ENCODE data around the gene TUBB6.

TUBB6 gene

DNA sequence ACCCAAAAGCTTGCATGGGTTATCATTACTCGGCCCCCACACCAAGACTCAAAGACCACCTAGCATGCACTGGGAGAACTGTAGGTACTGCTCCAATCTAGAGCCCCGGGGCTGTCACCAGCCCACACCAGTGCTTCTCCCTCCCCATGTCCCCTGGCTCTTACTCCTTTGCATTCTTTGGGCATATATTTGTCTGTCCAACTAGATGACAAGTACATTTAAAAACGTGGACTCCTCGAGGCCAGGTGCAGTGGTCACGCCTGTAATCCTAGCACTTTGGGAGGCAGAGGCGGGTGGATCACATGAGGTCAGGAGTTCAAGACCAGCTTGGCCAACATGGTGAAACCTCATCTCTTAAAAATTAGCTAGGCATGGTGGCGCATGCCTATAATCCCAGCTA, 61.2 kb downstream of the TUBB6 start:
- Histone ChIP-seq H3K27ac (ENCODE audit: low read length) (no peak overlapping the region), H3K36me3 (ENCODE audit: control insufficient read depth in 2 of 2, insufficient read depth in 2 of 2, low read length in 2 of 2) (peaks cover 29 to 38% of the 10 kb centered on the region in 2 donors), H3K4me3 (ENCODE audit: low read length in 2 of 2) (no peak overlapping the region), H3K9me3 (ENCODE audit: control insufficient read depth in 2 of 2, low read length in 2 of 2) (no peaks in the 10 kb centered on the region), H3K4me1 (ENCODE audit: control insufficient read depth, insufficient read depth, low read length) (peaks cover 14% of the 10 kb centered on the region), H3K27me3 (ENCODE audit: control insufficient read depth in 1 of 2, insufficient read depth in 2 of 2, low read length in 2 of 2) (no peaks in the 10 kb centered on the region), H3K9ac (ENCODE audit: low read length in 2 of 2) (no peak overlapping the region)

DNA sequence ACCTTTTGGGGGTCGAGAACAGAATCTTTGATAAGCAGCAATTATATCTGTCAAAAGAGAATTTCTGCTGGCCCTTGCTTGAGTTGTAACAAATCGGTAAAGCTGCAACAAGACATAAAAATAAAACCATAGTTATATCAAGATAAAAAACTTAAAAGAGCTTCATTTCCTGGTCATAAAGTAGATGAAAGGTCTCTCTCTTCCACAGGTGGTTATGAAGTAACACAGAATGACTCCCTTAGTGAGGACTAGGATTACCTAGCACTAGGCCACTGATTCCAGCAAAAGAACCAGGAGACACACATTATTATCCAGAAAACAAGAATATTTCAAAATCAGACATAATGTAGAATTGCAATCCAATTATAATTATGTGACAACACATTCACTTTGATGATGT, 63.5 kb downstream of the TUBB6 start:
- Histone ChIP-seq H3K4me3 (ENCODE audit: low read length in 2 of 2) (no peak overlapping the region), H3K9ac (ENCODE audit: low read length in 2 of 2) (no peak overlapping the region)

DNA sequence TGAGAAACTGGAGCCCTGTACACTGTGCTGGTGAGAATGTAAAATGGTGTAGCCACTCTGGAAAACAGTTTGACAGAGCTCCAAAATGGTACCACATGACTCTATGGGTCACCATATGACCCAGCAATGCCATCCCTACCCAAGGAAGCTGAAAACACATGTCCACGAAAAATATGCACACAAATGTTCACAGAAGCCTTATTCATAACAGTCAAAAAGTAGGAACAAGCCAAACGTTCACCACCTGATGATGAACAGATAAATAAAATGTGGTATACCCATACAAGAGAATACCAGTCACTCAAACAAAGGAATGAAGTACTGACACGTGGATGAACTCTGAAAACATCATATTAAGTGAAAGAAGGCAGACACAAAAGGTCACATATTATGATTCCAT, 64.4 kb downstream of the TUBB6 start:
- no peak overlapping the region for H3K4me3 ChIP-seq (ENCODE audit: low read length in 2 of 2)
- H3K9ac ChIP-seq (ENCODE audit: low read length in 2 of 2): no peak overlapping the region
- no peaks in the 10 kb centered on the region for H3K9me3 ChIP-seq (ENCODE audit: control insufficient read depth in 2 of 2, low read length in 2 of 2)
- no peaks in the 10 kb centered on the region for H3K27me3 ChIP-seq (ENCODE audit: control insufficient read depth in 1 of 2, insufficient read depth in 2 of 2, low read length in 2 of 2)
- peaks cover 5 to 13% of the 10 kb centered on the region in 2 donors for H3K36me3 ChIP-seq (ENCODE audit: control insufficient read depth in 2 of 2, insufficient read depth in 2 of 2, low read length in 2 of 2)
- H3K4me1 ChIP-seq (ENCODE audit: control insufficient read depth, insufficient read depth, low read length): peaks cover 36% of the 10 kb centered on the region
- no peak overlapping the region for H3K27ac ChIP-seq (ENCODE audit: low read length)

More for the DNA sequence above, 63.5 kb downstream of the TUBB6 start:
- Histone ChIP-seq H3K27ac (ENCODE audit: low read length) (no peak overlapping the region), H3K9me3 (ENCODE audit: control insufficient read depth in 2 of 2, low read length in 2 of 2) (no peaks in the 10 kb centered on the region), H3K36me3 (ENCODE audit: control insufficient read depth in 2 of 2, insufficient read depth in 2 of 2, low read length in 2 of 2) (peaks cover 13 to 21% of the 10 kb centered on the region in 2 donors), H3K4me1 (ENCODE audit: control insufficient read depth, insufficient read depth, low read length) (peaks cover 32% of the 10 kb centered on the region), H3K27me3 (ENCODE audit: control insufficient read depth in 1 of 2, insufficient read depth in 2 of 2, low read length in 2 of 2) (no peaks in the 10 kb centered on the region)

DNA sequence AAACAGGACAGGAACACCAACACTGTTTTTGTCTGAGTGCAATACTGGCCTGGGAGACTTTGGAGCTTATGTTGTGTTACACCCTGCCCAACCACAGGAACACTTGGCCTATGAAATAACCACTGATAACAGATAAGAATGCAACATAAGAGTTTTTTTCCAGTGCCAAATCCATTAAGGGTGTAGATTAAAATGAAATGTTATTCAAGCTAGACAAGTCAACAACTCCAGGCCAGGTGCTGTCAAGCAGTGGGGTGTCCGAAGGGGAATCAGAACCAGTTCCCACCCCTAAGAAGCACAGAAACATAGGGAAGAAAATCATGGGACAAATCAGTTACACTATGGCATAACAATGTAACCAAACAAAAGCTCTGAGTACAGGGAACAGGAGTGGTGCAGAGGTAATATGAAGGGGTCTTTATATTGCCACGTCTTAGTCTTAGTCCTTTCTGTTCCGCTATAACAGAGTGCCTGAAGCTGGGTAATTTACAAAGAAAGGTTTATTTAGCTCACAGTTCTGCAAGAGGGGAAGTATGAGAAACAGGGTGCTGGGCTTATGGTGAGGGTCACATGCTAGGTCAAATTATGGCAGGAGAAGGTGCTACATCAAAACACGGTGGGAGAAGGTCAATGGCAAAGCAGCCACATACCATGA, 65.2 kb downstream of the TUBB6 start:
- H3K27ac ChIP-seq (ENCODE audit: low read length): no peak overlapping the region
- H3K4me3 ChIP-seq (ENCODE audit: low read length in 2 of 2): no peak overlapping the region
- H3K4me1 ChIP-seq (ENCODE audit: control insufficient read depth, insufficient read depth, low read length): peaks cover 38% of the 10 kb centered on the region
- H3K9me3 ChIP-seq (ENCODE audit: control insufficient read depth in 2 of 2, low read length in 2 of 2): no peaks in the 10 kb centered on the region
- H3K27me3 ChIP-seq (ENCODE audit: control insufficient read depth in 1 of 2, insufficient read depth in 2 of 2, low read length in 2 of 2): no peaks in the 10 kb centered on the region
- H3K36me3 ChIP-seq (ENCODE audit: control insufficient read depth in 2 of 2, insufficient read depth in 2 of 2, low read length in 2 of 2): peaks cover 4 to 10% of the 10 kb centered on the region in 2 donors
- no peak overlapping the region for H3K9ac ChIP-seq (ENCODE audit: low read length in 2 of 2)

DNA sequence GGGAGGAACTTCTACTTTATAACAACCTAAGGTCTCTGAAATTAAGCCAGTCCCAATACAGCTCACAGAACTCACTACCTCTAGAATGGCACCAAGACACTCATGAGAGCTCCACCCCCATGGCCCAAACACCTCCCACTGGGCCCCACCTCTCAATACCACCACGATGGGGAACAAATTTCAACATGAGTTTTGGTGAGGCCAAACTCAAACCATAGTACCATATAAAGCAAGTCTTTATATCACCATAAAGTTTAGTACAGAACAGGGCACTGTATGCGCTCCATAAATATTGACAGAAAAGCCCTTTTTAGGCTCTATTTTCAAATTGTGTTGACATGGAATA, 65.7 kb downstream of the TUBB6 start:
- peaks cover 3 to 6% of the 10 kb centered on the region in 2 donors for H3K36me3 ChIP-seq (ENCODE audit: control insufficient read depth in 2 of 2, insufficient read depth in 2 of 2, low read length in 2 of 2)

DNA sequence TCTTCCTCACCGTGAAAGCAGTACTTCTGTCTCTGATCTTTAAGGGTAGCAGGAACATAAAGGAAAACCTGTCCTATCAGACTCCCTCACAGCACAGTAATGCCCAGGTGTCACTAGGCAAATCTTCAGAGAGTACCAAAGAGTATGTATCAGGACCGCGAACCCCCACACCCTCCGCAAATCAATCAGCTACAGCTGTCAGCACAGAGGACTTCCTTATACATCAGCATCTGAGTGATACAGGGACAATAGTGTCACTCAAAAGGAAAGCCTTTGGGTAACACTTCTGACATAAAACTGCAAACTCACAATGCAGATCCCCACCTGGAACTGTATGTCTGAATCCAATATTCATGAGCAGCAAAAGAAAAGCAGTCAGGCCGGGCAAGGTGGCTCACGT, 66.4 kb downstream of the TUBB6 start:
- Histone ChIP-seq H3K27me3 (ENCODE audit: control insufficient read depth in 1 of 2, insufficient read depth in 2 of 2, low read length in 2 of 2) (no peaks in the 10 kb centered on the region), H3K27ac (ENCODE audit: low read length) (no peak overlapping the region), H3K4me1 (ENCODE audit: control insufficient read depth, insufficient read depth, low read length) (peaks cover 38% of the 10 kb centered on the region), H3K9me3 (ENCODE audit: control insufficient read depth in 2 of 2, low read length in 2 of 2) (no peaks in the 10 kb centered on the region), H3K36me3 (ENCODE audit: control insufficient read depth in 2 of 2, insufficient read depth in 2 of 2, low read length in 2 of 2) (peaks cover 0 to under 1% of the 10 kb centered on the region in 2 donors), H3K9ac (ENCODE audit: low read length in 2 of 2) (no peak overlapping the region), H3K4me3 (ENCODE audit: low read length in 2 of 2) (no peak overlapping the region)

More for the DNA sequence above, 65.7 kb downstream of the TUBB6 start:
- H3K27ac ChIP-seq (ENCODE audit: low read length): no peak overlapping the region
- no peak overlapping the region for H3K4me3 ChIP-seq (ENCODE audit: low read length in 2 of 2)
- H3K27me3 ChIP-seq (ENCODE audit: control insufficient read depth in 1 of 2, insufficient read depth in 2 of 2, low read length in 2 of 2): no peaks in the 10 kb centered on the region
- H3K9ac ChIP-seq (ENCODE audit: low read length in 2 of 2): no peak overlapping the region
- peaks cover 38% of the 10 kb centered on the region for H3K4me1 ChIP-seq (ENCODE audit: control insufficient read depth, insufficient read depth, low read length)
- no peaks in the 10 kb centered on the region for H3K9me3 ChIP-seq (ENCODE audit: control insufficient read depth in 2 of 2, low read length in 2 of 2)
